ENCODE measurements around the gene HDAC8. TPM values are rescaled to one million over a fixed set of nuclear protein-coding genes. Genes with fewer than 3 reads are reported as not detected.
"Not testable (repeated sequence)": the region's sequence is repeated elsewhere in the genome, so short reads cannot be mapped to it uniquely, and the experiment has no call there.

Gene HDAC8
- total RNA-seq, 1 experiment from 2014 or later, result 45.2 TPM

GRCh38 chrX:72566448-72566847, 6.2 kb downstream of the HDAC8 start:
- DNase-seq, result no peak
- H3K4me1 ChIP-seq, result no peaks in the 10 kb centered on the region
- peaks cover 54% of the 10 kb centered on the region for H3K36me3 ChIP-seq
- no peak overlapping the region for H3K27ac ChIP-seq
- H3K27me3 ChIP-seq, result no peaks in the 10 kb centered on the region
- no peaks in the 10 kb centered on the region for H3K9me3 ChIP-seq (replicated peaks)
- no peak overlapping the region for H3K4me3 ChIP-seq

- H3K9me3 ChIP-seq (replicated peaks), result not testable (repeated sequence)
Observed at GRCh38 chrX:72559655-72560054, 13.0 kb downstream of the HDAC8 start.

GRCh38 chrX:72554448-72555140, 18.0 kb downstream of the HDAC8 start:
- Histone ChIP-seq H3K27me3 (no peaks in the 10 kb centered on the region), H3K27ac (no peak overlapping the region), H3K4me3 (no peak overlapping the region), H3K9me3 (replicated peaks) (no peaks in the 10 kb centered on the region), H3K4me1 (no peaks in the 10 kb centered on the region; the same call in 1 of the 2 replicates), H3K36me3 (peaks cover 6% of the 10 kb centered on the region; the same call in 1 of the 2 replicates)
- DNase-seq, result peak; percentile 77 to 79

More at GRCh38 chrX:72559655-72560054, 13.0 kb downstream of the HDAC8 start:
- peaks cover 21% of the 10 kb centered on the region for H3K36me3 ChIP-seq
- not testable (repeated sequence) for H3K27ac ChIP-seq, H3K27me3 ChIP-seq, DNase-seq, H3K4me3 ChIP-seq, H3K4me1 ChIP-seq

- H3K27me3 ChIP-seq; H3K27ac ChIP-seq; H3K4me3 ChIP-seq; H3K9me3 ChIP-seq (replicated peaks); H3K4me1 ChIP-seq; DNase-seq; H3K36me3 ChIP-seq: not testable (repeated sequence)
Observed at GRCh38 chrX:72552443-72552842, 20.2 kb downstream of the HDAC8 start.

- Histone ChIP-seq H3K27me3 (no peaks in the 10 kb centered on the region), H3K36me3 (peaks cover 4% of the 10 kb centered on the region; the same call in 1 of the 2 replicates), H3K9me3 (replicated peaks) (no peaks in the 10 kb centered on the region), H3K4me3 (no peak overlapping the region), H3K4me1 (no peaks in the 10 kb centered on the region), H3K27ac (no peak overlapping the region)
- peak; percentile 31 to 65 for DNase-seq
Observed at GRCh38 chrX:72545990-72546389, 26.7 kb downstream of the HDAC8 start.

- Histone ChIP-seq H3K36me3 (peaks cover 8% of the 10 kb centered on the region; the same call in 1 of the 2 replicates), H3K4me1 (no peaks in the 10 kb centered on the region), H3K27me3 (no peaks in the 10 kb centered on the region), H3K4me3 (no peak overlapping the region), H3K9me3 (replicated peaks) (no peaks in the 10 kb centered on the region), H3K27ac (no peak overlapping the region)
- peak in 1 of 2 experiments; percentile 51 for DNase-seq
Observed at GRCh38 chrX:72540318-72540717, 32.3 kb downstream of the HDAC8 start.

GRCh38 chrX:72539822-72540221, 32.8 kb downstream of the HDAC8 start:
- peak in 1 of 2 experiments; percentile 19 for DNase-seq
- peaks cover 8% of the 10 kb centered on the region; the same call in 1 of the 2 replicates for H3K36me3 ChIP-seq
- H3K4me1 ChIP-seq, result no peaks in the 10 kb centered on the region
- H3K9me3 ChIP-seq (replicated peaks), result no peaks in the 10 kb centered on the region
- no peaks in the 10 kb centered on the region for H3K27me3 ChIP-seq
- H3K27ac ChIP-seq, result no peak overlapping the region
- no peak overlapping the region for H3K4me3 ChIP-seq

GRCh38 chrX:72536542-72536941, 36.1 kb downstream of the HDAC8 start:
- H3K4me1 ChIP-seq, result no peaks in the 10 kb centered on the region
- peaks cover 8% of the 10 kb centered on the region; the same call in 1 of the 2 replicates for H3K36me3 ChIP-seq
- no peak overlapping the region for H3K4me3 ChIP-seq
- no peak overlapping the region for H3K27ac ChIP-seq
- no peaks in the 10 kb centered on the region for H3K9me3 ChIP-seq (replicated peaks)
- H3K27me3 ChIP-seq, result no peaks in the 10 kb centered on the region
- DNase-seq, result no peak

GRCh38 chrX:72532366-72532765, 40.3 kb downstream of the HDAC8 start:
- Histone ChIP-seq H3K27ac (no peak overlapping the region), H3K4me1 (no peaks in the 10 kb centered on the region), H3K36me3 (peaks cover 3% of the 10 kb centered on the region; the same call in 1 of the 2 replicates), H3K4me3 (no peak overlapping the region), H3K9me3 (replicated peaks) (no peaks in the 10 kb centered on the region), H3K27me3 (no peaks in the 10 kb centered on the region)
- no peak for DNase-seq

- H3K27me3 ChIP-seq, result no peaks in the 10 kb centered on the region
- no peak overlapping the region for H3K4me3 ChIP-seq
- DNase-seq, result no peak
- no peaks in the 10 kb centered on the region for H3K4me1 ChIP-seq
- H3K9me3 ChIP-seq (replicated peaks), result no peaks in the 10 kb centered on the region
- no peak overlapping the region for H3K27ac ChIP-seq
- H3K36me3 ChIP-seq, result no peaks in the 10 kb centered on the region; the same call in 1 of the 2 replicates
Observed at GRCh38 chrX:72526534-72527508, 45.8 kb downstream of the HDAC8 start.

- H3K27ac ChIP-seq, result no peak overlapping the region
- DNase-seq, result peak in 1 of 2 experiments; percentile 10
- peaks cover 3% of the 10 kb centered on the region; the same call in 1 of the 2 replicates for H3K9me3 ChIP-seq (replicated peaks)
- no peaks in the 10 kb centered on the region for H3K36me3 ChIP-seq
- H3K27me3 ChIP-seq, result no peaks in the 10 kb centered on the region
- no peak overlapping the region for H3K4me3 ChIP-seq
- H3K4me1 ChIP-seq, result no peaks in the 10 kb centered on the region
Observed at GRCh38 chrX:72498782-72499181, 73.9 kb downstream of the HDAC8 start.

- Histone ChIP-seq H3K9me3 (replicated peaks) (peaks cover 3% of the 10 kb centered on the region; the same call in 1 of the 2 replicates), H3K36me3 (no peaks in the 10 kb centered on the region; the same call in 1 of the 2 replicates), H3K4me3 (no peak overlapping the region), H3K4me1 (no peaks in the 10 kb centered on the region), H3K27me3 (no peaks in the 10 kb centered on the region), H3K27ac (no peak overlapping the region)
- DNase-seq, result no peak
Observed at GRCh38 chrX:72495046-72495445, 77.6 kb downstream of the HDAC8 start.

GRCh38 chrX:72492499-72492898, 80.1 kb downstream of the HDAC8 start:
- Histone ChIP-seq H3K9me3 (replicated peaks) (no peaks in the 10 kb centered on the region), H3K36me3 (peaks cover 2% of the 10 kb centered on the region)

GRCh38 chrX:72490221-72490620, 82.4 kb downstream of the HDAC8 start:
- not testable (repeated sequence) for H3K9me3 ChIP-seq (replicated peaks); H3K4me3 ChIP-seq; DNase-seq; H3K27me3 ChIP-seq; H3K36me3 ChIP-seq; H3K4me1 ChIP-seq; H3K27ac ChIP-seq

More at GRCh38 chrX:72492499-72492898, 80.1 kb downstream of the HDAC8 start:
- Histone ChIP-seq H3K4me3 (no peak overlapping the region), H3K27me3 (no peaks in the 10 kb centered on the region), H3K4me1 (no peaks in the 10 kb centered on the region), H3K27ac (no peak overlapping the region)
- no peak for DNase-seq

GRCh38 chrX:72487661-72488060, 85.0 kb downstream of the HDAC8 start:
- no peaks in the 10 kb centered on the region for H3K4me1 ChIP-seq
- H3K9me3 ChIP-seq (replicated peaks), result no peaks in the 10 kb centered on the region
- no peak overlapping the region for H3K27ac ChIP-seq
- H3K36me3 ChIP-seq, result peaks cover 10% of the 10 kb centered on the region
- no peak overlapping the region for H3K4me3 ChIP-seq
- H3K27me3 ChIP-seq, result no peaks in the 10 kb centered on the region
- no peak for DNase-seq
